HepG2 (cell line): ENCODE results near the gene CHID1. TPM values are rescaled to one million over a fixed set of nuclear protein-coding genes. Genes with fewer than 3 reads are reported as not detected.

Experiments used
- AHR ChIP-seq: IDR thresholded peaks from 2 replicates; pipeline ENCODE4 v1.6.1; 2018; ENCODE audit warnings: missing genetic modification reagents, missing compliant biosample characterization
- ATF7-NPFF ChIP-seq: sonication (generic); formaldehyde crosslinking; IDR thresholded peaks from 2 replicates; pipeline ENCODE4 v1.8.1; 2023; ENCODE audit warnings: mild to moderate bottlenecking, low read depth, missing genetic modification reagents, moderate library complexity
- ATM ChIP-seq: fragments of 450-650 bp; IDR thresholded peaks from 2 replicates; pipeline ENCODE4 v1.7.1; 2017; ENCODE audit warnings: mild to moderate bottlenecking, borderline replicate concordance
- BCL6 ChIP-seq: IDR thresholded peaks from 2 replicates; pipeline ENCODE4 v1.6.1; 2016; ENCODE audit warnings: missing genetic modification reagents, missing compliant biosample characterization
- CHCHD3 ChIP-seq: sonication (generic); formaldehyde crosslinking; IDR thresholded peaks from 2 replicates; pipeline ENCODE4 v1.8.0; 2022; ENCODE audit warnings: mild to moderate bottlenecking, missing genetic modification reagents, moderate library complexity
- GABPA ChIP-seq, 2 experiments: IDR thresholded peaks; 2 replicates each; pipeline ENCODE4 v1.6.1; 2011 to 2016; ENCODE audit warnings: low read depth in 2 of 2, low read length in 1 of 2, missing biosample characterization in 1 of 2, missing genetic modification characterization in 1 of 2
- KLF11 ChIP-seq: IDR thresholded peaks from 2 replicates; pipeline ENCODE4 v1.6.1; 2016; ENCODE audit warnings: missing compliant biosample characterization
- KMT2A ChIP-seq: sonication (generic); formaldehyde crosslinking; IDR thresholded peaks from 2 replicates; pipeline ENCODE4 v1.4.0; 2020; ENCODE audit warnings: missing genetic modification reagents
- MAFF ChIP-seq: IDR thresholded peaks from 2 replicates; pipeline ENCODE4 v1.6.1; 2011; ENCODE audit warnings: low read depth, low read length, improper control_type of control experiment
- MTA1 ChIP-seq: sonication (generic); formaldehyde crosslinking; IDR thresholded peaks from 2 replicates; pipeline ENCODE4 v1.4.0; 2020; ENCODE audit warnings: missing genetic modification reagents, mild to moderate bottlenecking, borderline replicate concordance
- MXD1 ChIP-seq: sonication (generic); formaldehyde crosslinking; IDR thresholded peaks from 2 replicates; pipeline ENCODE4 v1.4.0; 2020; ENCODE audit warnings: mild to moderate bottlenecking, missing genetic modification reagents
- MXD4 ChIP-seq: IDR thresholded peaks from 2 replicates; pipeline ENCODE4 v1.6.1; 2016; ENCODE audit warnings: mild to moderate bottlenecking, missing biosample characterization, missing genetic modification reagents
- POLR2G ChIP-seq: fragments of 200-400 bp; formaldehyde crosslinking; IDR thresholded peaks from 2 replicates; pipeline ENCODE4 v1.6.1; 2018; ENCODE audit warnings: mild to moderate bottlenecking, low read depth, low read length, moderate library complexity
- STAT6 ChIP-seq: sonication (generic); formaldehyde crosslinking; IDR thresholded peaks from 2 replicates; pipeline ENCODE4 v1.4.0; 2020; ENCODE audit warnings: missing genetic modification reagents, mild to moderate bottlenecking, borderline replicate concordance
- TMF1 ChIP-seq: sonication (generic); formaldehyde crosslinking; IDR thresholded peaks from 2 replicates; pipeline ENCODE4 v1.8.1; 2022; ENCODE audit warnings: low read depth, missing genetic modification reagents
- TRIM24 ChIP-seq: sonication (generic); formaldehyde crosslinking; IDR thresholded peaks from 2 replicates; pipeline ENCODE4 v1.8.0; 2022; ENCODE audit warnings: mild to moderate bottlenecking, missing genetic modification reagents
- ZBTB14 ChIP-seq: sonication (generic); formaldehyde crosslinking; IDR thresholded peaks from 2 replicates; pipeline ENCODE4 v1.4.0; 2020; ENCODE audit warnings: missing genetic modification reagents
- ZFP82 ChIP-seq: sonication (generic); formaldehyde crosslinking; IDR thresholded peaks from 2 replicates; pipeline ENCODE4 v1.5.1; 2020; ENCODE audit warnings: mild to moderate bottlenecking, missing genetic modification reagents, borderline replicate concordance
- ZNF180 ChIP-seq: sonication (generic); formaldehyde crosslinking; IDR thresholded peaks from 2 replicates; pipeline ENCODE4 v1.4.0; 2020; ENCODE audit warnings: low read depth, missing genetic modification reagents, borderline replicate concordance
- ZNF678 ChIP-seq: sonication (generic); formaldehyde crosslinking; IDR thresholded peaks from 2 replicates; pipeline ENCODE4 v1.4.0; 2020; ENCODE audit warnings: mild to moderate bottlenecking, missing genetic modification reagents
- ZNF747 ChIP-seq: sonication (generic); formaldehyde crosslinking; IDR thresholded peaks from 2 replicates; pipeline ENCODE4 v1.8.1; 2023; ENCODE audit warnings: missing genetic modification reagents, mild to moderate bottlenecking, borderline replicate concordance
- ZNF75D ChIP-seq: sonication (generic); formaldehyde crosslinking; IDR thresholded peaks from 2 replicates; pipeline ENCODE4 v1.8.1; 2023; ENCODE audit warnings: missing genetic modification reagents, mild to moderate bottlenecking, borderline replicate concordance
- ZSCAN12 ChIP-seq: sonication (generic); formaldehyde crosslinking; IDR thresholded peaks from 2 replicates; pipeline ENCODE4 v1.9.0; 2021; ENCODE audit warnings: mild to moderate bottlenecking, missing genetic modification reagents
- ZUFSP ChIP-seq: sonication (generic); formaldehyde crosslinking; IDR thresholded peaks from 2 replicates; pipeline ENCODE4 v1.9.0; 2021; ENCODE audit warnings: missing genetic modification reagents, mild to moderate bottlenecking, borderline replicate concordance
- polyA plus RNA-seq, 8 experiments: library from polyadenylated mRNA; depleted of rRNA in 3 of 8; stranded (reverse) in 7 of 8; unstranded in 1 of 8; fragments of >200 nt; fragmentation: Illumina TruSeq in 4 of 8; extraction: Trizol in 4 of 8; gene quantifications; 2 replicates each; pipeline versions ENCODE4 v1.2.1 to v1.2.3, GENCODE V29; 2011 to 2016; ENCODE audit warnings: low read depth in 4 of 8, missing spikeins in 1 of 8, mixed read lengths in 1 of 8; ENCODE audit not compliant: insufficient read depth in 1 of 8
- total RNA-seq, 5 experiments: library from RNA; depleted of rRNA; stranded (reverse); fragments of >200 nt; fragmentation: Illumina TruSeq; extraction: Trizol; gene quantifications; 2 replicates each; pipeline ENCODE4 v1.2.3, GENCODE V29; 2016; ENCODE audit warnings: low read depth in 1 of 5

The CHID1 gene
- total and polyA plus RNA-seq, 2 of the 13 experiments (the other 11 are each of a cell fraction or from before 2014, with no cell fraction given), result 65.1 to 93.6 TPM

- no peak for TF ChIP-seq STAT6 (CRISPR knock-in tag)
- no peak for TF ChIP-seq ZNF75D
- TF ChIP-seq MAFF, result no peak
- no peak for TF ChIP-seq KLF11
- TF ChIP-seq TRIM24 (CRISPR knock-in tag), result no peak
- no peak for TF ChIP-seq ATM
- 0 out of 2 replicates have a peak, but pooled peaks have one; percentile 80 for TF ChIP-seq CHCHD3 (CRISPR knock-in tag)
- TF ChIP-seq ZBTB14 (CRISPR knock-in tag), result no peak
- TF ChIP-seq ZNF678 (CRISPR knock-in tag), result no peak
- no peak for TF ChIP-seq MXD4 (CRISPR knock-in tag)
- no peak for TF ChIP-seq TMF1 (CRISPR knock-in tag)
- TF ChIP-seq ZUFSP (CRISPR knock-in tag), result no peak
- TF ChIP-seq MTA1, result no peak
- no peak; the same call in 1 of the 2 replicates for TF ChIP-seq POLR2G
- TF ChIP-seq MXD1, result no peak
- TF ChIP-seq AHR (CRISPR knock-in tag), result no peak
- no peak for TF ChIP-seq BCL6
- TF ChIP-seq GABPA (IDR thresholded peaks at IDR 0.05; ENCODE audit: low read depth, low read length), result no peak
- TF ChIP-seq GABPA (CRISPR knock-in tag; IDR thresholded peaks at IDR 0.05; ENCODE audit: low read depth), result peak; percentile 57; the same call in 1 of the 2 replicates
- TF ChIP-seq ZSCAN12 (CRISPR knock-in tag), result no peak
- peak; percentile 40; the same call in 1 of the 2 replicates for TF ChIP-seq ZFP82 (CRISPR knock-in tag)
- no peak for TF ChIP-seq ZNF180 (CRISPR knock-in tag)
- TF ChIP-seq KMT2A (CRISPR knock-in tag), result no peak
- TF ChIP-seq ATF7-NPFF (CRISPR knock-in tag), result peak; percentile 27
- 0 out of 2 replicates have a peak, but pooled peaks have one; percentile 33 for TF ChIP-seq ZNF747 (CRISPR knock-in tag)
These were observed 90.5 kb downstream of the CHID1 start (continued) for GRCh38 chr11:819943-820649.
